Measurements from ENCODE around the gene PGP.
A peak's percentile ranks its signal among the peaks of the same experiment; 100 is the strongest.
"Not testable (repeated sequence)": the region's sequence is repeated elsewhere in the genome, so short reads cannot be mapped to it uniquely, and the experiment has no call there.

PGP gene, protein sequence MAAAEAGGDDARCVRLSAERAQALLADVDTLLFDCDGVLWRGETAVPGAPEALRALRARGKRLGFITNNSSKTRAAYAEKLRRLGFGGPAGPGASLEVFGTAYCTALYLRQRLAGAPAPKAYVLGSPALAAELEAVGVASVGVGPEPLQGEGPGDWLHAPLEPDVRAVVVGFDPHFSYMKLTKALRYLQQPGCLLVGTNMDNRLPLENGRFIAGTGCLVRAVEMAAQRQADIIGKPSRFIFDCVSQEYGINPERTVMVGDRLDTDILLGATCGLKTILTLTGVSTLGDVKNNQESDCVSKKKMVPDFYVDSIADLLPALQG

DNA sequence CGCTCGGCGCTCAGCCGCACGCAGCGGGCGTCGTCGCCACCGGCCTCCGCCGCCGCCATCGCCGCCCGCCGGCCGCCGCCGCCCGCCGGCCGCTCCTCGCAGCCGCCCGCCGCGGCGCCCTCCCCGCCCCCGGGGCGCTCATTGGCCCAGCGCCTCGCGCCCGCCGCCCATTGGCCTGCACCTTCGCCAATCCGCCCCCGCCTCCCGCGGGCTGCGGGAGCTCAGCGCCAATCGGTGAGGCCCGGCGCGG lies at the start of gene PGP:
TSS of gene PGP (minus strand) at position 122 of the 250 bp plus-strand sequence. CDS start at position 59, 63 bp downstream.
- no peaks in the 10 kb centered on the region for H3K9me3 ChIP-seq (ENCODE audit: control insufficient read depth, insufficient read depth, low read length)
- 0 out of 2 replicates have a peak, but pooled peaks cover 2% of the 10 kb centered on the region for H3K36me3 ChIP-seq (ENCODE audit: insufficient read depth, low read length)
- H3K9ac ChIP-seq (ENCODE audit: low read depth, low read length), result peak within 1 kb of the TSS; percentile 95
- peaks cover 11% of the 10 kb centered on the region; the same call in 1 of the 2 replicates for H3K4me1 ChIP-seq (ENCODE audit: insufficient read depth, low read length)

DNA sequence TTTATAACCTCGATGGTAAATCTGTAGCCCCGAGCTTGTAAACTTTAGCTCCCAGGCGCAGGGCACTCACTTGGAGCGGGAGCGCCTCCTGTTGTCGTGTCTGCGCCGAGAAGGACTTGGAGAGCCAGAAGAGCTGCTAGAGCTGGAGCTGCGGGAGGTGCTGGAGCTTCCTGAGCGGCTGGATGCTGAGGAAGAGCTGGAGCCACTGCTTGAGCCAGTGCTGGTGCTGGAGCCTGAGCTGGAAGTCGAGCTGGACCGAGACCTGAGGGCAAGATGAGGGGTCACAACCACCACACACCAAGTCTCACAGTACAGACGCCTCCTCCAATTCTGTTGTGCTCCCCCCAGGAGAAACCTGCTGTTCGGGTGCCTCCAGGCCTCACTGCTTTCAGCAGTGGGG lies 48.4 kb upstream of the PGP start:
- peaks cover 50% of the 10 kb centered on the region for H3K36me3 ChIP-seq (ENCODE audit: insufficient read depth, low read length)
- not testable (repeated sequence) for H3K9ac ChIP-seq (ENCODE audit: low read depth, low read length); H3K4me1 ChIP-seq (ENCODE audit: insufficient read depth, low read length); H3K9me3 ChIP-seq (ENCODE audit: control insufficient read depth, insufficient read depth, low read length)

DNA sequence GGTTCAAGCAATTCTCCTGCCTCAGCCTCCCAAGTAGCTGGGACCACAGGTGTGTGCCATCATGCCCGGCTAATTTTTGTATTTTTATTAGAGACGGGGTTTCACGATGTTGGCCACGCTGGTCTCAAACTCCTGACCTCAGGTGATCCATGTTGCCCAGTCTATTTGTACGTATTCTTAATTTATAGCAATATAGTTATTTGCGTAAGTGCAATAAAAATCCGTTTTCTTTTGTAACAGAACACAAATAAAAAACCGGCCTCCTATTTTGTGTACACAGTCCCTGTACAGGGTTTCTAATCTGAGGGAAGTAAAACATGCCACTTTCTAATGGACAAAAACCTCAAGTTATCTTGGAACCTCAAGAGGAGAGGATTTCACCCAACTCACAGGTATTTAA lies 45.6 kb upstream of the PGP start:
- Histone ChIP-seq H3K9me3 (ENCODE audit: control insufficient read depth, insufficient read depth, low read length) (no peaks in the 10 kb centered on the region), H3K36me3 (ENCODE audit: insufficient read depth, low read length) (peaks cover 71% of the 10 kb centered on the region), H3K4me1 (ENCODE audit: insufficient read depth, low read length) (no peaks in the 10 kb centered on the region), H3K9ac (ENCODE audit: low read depth, low read length) (no peak overlapping the region)

DNA sequence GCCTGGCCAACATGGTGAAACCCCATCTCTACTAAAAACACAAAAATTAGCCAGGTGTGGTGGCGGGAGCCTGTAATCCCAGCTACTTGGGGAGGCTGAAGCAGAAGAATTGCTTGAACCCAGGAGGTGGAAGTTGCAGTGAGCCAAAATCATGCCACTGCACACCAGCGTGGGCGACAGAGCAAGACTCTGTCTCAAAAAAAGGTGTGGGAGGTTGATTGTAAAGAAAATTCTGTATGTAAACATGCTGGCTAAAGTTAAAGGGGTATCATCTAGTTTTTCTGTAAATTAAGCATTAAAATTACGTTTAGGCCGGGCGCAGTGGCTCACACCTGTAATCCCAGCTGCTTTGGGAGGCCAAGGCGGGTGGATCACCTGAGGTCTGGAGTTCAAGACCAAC lies 43.9 kb upstream of the PGP start:
- H3K36me3 ChIP-seq (ENCODE audit: insufficient read depth, low read length), result peaks cover 69% of the 10 kb centered on the region
- not testable (repeated sequence) for H3K9me3 ChIP-seq (ENCODE audit: control insufficient read depth, insufficient read depth, low read length); H3K9ac ChIP-seq (ENCODE audit: low read depth, low read length); H3K4me1 ChIP-seq (ENCODE audit: insufficient read depth, low read length)

DNA sequence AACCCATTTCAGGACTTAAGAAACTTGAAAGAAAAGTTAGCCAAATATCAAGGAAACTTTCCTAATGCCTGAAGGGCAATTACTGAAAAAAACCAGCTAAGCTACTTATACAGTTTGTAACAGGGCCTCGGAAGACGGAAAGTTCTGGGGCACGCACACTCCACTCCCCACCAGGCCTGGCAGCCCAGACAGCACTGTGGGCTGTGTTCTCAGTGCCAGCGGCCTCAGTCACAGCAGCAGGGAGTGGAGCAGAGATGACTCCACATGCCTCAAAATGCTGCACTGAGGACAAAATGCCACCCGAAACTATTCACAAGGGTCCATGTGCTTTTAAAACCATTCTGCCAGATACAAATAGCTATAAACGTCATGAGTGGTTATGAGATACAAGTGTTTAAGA lies 43.1 kb upstream of the PGP start:
- no peak overlapping the region for H3K9ac ChIP-seq (ENCODE audit: low read depth, low read length)
- H3K4me1 ChIP-seq (ENCODE audit: insufficient read depth, low read length), result no peaks in the 10 kb centered on the region
- H3K36me3 ChIP-seq (ENCODE audit: insufficient read depth, low read length), result peaks cover 61% of the 10 kb centered on the region
- no peaks in the 10 kb centered on the region for H3K9me3 ChIP-seq (ENCODE audit: control insufficient read depth, insufficient read depth, low read length)

DNA sequence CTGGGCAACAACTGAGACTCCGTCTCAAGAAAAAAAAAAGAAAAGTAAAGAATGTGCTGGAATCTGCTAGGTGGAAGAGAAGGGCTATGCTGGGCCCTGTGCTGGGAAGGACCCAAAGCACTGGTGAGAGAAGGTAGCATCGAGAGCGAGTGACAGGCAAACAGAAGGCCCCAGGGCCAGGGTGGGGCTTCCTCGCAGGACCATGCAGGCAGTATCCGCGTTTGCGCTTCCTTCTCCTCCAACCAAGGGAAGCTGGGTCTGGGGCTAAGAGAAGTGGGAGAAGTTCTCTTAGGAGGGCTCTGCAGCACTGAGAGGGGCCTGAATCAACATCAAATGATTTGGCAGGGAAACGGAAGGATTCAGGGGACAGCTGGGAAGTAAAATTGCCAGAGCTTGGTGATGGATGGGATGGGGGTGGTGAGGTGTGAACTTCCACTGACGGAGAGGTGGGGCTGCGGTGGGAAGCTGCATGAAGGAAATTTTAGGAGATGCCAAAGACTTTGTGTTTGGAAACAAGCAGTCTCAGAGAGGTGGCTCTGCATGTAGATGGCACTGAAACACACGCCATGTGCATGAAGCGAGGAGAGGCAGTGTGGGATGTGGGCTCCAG lies 42.0 kb upstream of the PGP start:
- peaks cover 50% of the 10 kb centered on the region for H3K36me3 ChIP-seq (ENCODE audit: insufficient read depth, low read length)
- no peak overlapping the region for H3K9ac ChIP-seq (ENCODE audit: low read depth, low read length)
- H3K9me3 ChIP-seq (ENCODE audit: control insufficient read depth, insufficient read depth, low read length), result no peaks in the 10 kb centered on the region
- H3K4me1 ChIP-seq (ENCODE audit: insufficient read depth, low read length), result peaks cover 3% of the 10 kb centered on the region; the same call in 1 of the 2 replicates

DNA sequence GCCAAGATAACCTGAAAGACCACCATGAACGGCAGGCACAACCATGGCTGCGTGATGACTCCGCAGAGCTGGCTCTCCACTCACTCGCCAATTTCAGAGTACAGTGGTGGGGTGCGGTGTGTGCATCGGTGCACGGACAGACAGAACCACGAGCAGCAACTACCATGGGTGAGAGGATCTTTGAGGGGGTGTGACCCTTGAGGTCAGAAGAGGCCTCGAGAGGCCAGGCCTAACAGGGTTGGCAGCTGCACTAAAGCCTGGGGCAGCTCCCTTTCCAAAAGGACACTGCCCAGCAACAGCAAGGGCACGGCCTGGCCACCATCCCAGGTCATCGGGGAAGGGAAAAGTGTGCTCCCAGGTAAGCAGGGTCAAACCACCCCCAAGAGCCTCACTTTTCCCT lies 38.7 kb upstream of the PGP start:
- H3K36me3 ChIP-seq (ENCODE audit: insufficient read depth, low read length), result peaks cover 29% of the 10 kb centered on the region
- no peak overlapping the region for H3K9ac ChIP-seq (ENCODE audit: low read depth, low read length)

DNA sequence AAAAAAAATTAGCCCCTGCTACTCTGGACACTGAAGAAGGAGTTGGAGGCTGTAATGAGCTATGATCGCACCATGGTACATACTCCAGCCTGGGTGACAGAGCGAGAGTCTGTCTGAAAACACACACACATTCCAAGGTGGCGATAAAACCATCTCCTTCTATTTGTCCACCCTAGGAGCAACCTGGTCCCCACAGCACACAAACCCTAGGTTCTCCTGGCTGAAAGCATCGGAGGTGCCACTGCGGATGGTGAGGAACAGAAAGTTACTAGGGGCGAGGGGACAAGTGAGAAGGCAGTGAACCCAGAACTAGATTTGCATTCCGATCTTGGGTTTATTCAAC lies 38.1 kb upstream of the PGP start:
- peaks cover 26% of the 10 kb centered on the region for H3K36me3 ChIP-seq (ENCODE audit: insufficient read depth, low read length)
- peaks cover 3% of the 10 kb centered on the region; the same call in 1 of the 2 replicates for H3K4me1 ChIP-seq (ENCODE audit: insufficient read depth, low read length)
- H3K9me3 ChIP-seq (ENCODE audit: control insufficient read depth, insufficient read depth, low read length), result no peaks in the 10 kb centered on the region
- H3K9ac ChIP-seq (ENCODE audit: low read depth, low read length), result no peak overlapping the region

More for the DNA sequence above, 38.7 kb upstream of the PGP start:
- no peaks in the 10 kb centered on the region for H3K9me3 ChIP-seq (ENCODE audit: control insufficient read depth, insufficient read depth, low read length)
- peaks cover 3% of the 10 kb centered on the region; the same call in 1 of the 2 replicates for H3K4me1 ChIP-seq (ENCODE audit: insufficient read depth, low read length)

DNA sequence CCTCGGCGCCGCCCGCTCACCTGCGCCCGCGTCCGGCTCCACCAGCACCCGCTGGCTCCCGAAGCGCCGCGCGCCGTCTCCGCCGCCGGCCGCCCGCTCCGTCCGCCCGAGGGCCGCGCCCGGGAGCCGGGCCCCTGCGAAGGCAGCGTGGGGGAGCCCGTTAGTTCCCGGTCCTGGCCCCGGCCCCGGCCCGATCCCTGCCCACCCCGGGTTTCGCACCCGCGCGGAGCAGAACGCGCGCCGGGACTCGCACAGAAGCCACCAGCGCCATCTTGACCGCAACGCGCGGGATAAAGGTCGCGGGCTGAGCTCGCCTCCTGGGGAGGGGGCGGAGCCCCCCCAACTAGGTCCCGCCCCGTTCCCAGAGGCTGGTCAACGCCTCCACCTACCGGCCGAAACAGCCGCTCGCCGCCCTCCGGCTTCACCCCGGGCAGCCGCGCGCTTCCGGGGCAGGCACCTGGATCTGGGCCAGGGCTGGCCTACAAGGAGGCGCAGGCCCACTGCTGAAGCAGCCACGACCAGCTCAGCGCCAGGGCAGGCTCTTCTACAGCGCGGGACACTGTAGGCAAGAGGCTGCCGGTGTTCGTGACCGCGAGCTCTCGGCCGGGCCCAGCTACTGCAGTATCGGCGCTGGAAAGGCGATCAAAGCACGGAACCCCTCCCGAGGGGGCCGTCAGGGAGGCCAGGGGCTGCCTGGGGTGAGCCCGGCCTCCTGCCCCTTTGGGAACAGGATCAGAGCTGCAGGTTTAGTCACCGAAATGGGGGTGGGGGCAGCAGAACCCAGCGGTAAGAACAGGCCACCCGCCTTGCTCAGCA lies 36.9 kb upstream of the PGP start, which contains the start of gene ECI1:
TSS of gene ECI1 (minus strand) at position 292 of the 816 bp plus-strand sequence. CDS start at position 271, 21 bp downstream.
- Histone ChIP-seq H3K36me3 (ENCODE audit: insufficient read depth, low read length) (peaks cover 18% of the 10 kb centered on the region), H3K9ac (ENCODE audit: low read depth, low read length) (peak within 1 kb of the TSS; percentile 89), H3K9me3 (ENCODE audit: control insufficient read depth, insufficient read depth, low read length) (no peaks in the 10 kb centered on the region), H3K4me1 (ENCODE audit: insufficient read depth, low read length) (peaks cover 3% of the 10 kb centered on the region; the same call in 1 of the 2 replicates)

DNA sequence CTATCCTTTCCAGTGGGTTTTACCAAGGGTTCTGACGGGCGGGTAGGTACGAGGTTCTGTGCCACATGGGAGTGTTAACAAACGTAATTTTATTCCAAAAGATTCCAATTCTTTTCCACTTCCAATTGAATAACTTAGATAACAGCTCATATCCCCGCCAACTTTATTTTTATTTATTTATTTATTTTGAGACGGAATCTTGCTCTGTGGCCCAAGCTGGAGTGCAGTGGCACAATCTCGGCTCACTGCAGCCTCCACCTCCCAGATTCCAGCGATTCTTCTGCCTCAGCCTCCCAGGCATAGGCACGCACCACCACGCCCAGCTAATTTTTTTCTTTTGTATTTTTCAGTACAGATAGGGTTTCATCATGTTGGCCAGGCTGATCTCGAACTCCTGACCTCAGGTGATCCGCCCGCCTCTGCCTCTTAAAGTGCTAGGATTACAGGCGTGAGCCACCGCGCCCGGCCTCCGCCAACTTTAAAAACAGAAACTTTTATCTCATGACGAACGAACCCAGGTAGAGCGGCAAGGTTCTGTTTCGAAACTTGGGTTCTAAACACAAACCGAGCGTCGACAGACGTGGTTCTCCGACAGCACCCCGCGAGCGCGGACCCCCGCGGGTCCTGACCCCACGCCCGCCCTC lies 36.1 kb upstream of the PGP start:
- Histone ChIP-seq H3K9ac (ENCODE audit: low read depth, low read length) (peak overlapping the region; percentile 89), H3K9me3 (ENCODE audit: control insufficient read depth, insufficient read depth, low read length) (no peaks in the 10 kb centered on the region), H3K4me1 (ENCODE audit: insufficient read depth, low read length) (peaks cover 3% of the 10 kb centered on the region; the same call in 1 of the 2 replicates), H3K36me3 (ENCODE audit: insufficient read depth, low read length) (peaks cover 18% of the 10 kb centered on the region)

DNA sequence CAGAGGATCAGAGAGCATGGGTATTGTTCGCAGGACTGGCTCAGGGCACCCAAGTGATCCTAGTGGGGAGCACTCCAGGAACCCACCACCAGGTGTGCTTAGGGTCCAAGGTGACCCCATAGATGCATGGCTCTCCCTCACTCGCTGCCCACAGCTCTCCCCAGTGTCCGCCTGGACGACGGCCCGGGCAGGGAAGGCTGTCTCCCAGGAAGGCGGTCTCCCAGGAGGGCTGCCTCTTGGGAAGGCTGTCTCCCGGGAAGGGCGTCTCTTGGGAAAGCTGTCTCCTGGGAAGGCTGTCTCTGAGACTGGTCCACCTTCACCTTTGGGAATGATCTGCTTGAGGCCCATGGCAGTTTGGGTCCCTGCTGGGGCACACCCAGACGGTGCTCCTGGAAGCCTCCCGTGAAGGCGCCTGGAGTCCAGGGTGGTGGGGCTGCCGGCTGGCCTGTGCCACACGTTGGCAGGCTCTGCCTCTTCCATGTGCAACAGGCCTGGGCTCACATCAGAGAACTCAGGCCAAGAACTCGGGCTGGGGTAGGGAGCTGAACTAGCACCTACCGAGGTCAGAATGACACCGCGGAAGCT lies 31.8 kb upstream of the PGP start:
- Histone ChIP-seq H3K36me3 (ENCODE audit: insufficient read depth, low read length) (peaks cover 15% of the 10 kb centered on the region; the same call in 1 of the 2 replicates), H3K9me3 (ENCODE audit: control insufficient read depth, insufficient read depth, low read length) (no peaks in the 10 kb centered on the region), H3K9ac (ENCODE audit: low read depth, low read length) (no peak overlapping the region), H3K4me1 (ENCODE audit: insufficient read depth, low read length) (no peaks in the 10 kb centered on the region; the same call in 1 of the 2 replicates)

DNA sequence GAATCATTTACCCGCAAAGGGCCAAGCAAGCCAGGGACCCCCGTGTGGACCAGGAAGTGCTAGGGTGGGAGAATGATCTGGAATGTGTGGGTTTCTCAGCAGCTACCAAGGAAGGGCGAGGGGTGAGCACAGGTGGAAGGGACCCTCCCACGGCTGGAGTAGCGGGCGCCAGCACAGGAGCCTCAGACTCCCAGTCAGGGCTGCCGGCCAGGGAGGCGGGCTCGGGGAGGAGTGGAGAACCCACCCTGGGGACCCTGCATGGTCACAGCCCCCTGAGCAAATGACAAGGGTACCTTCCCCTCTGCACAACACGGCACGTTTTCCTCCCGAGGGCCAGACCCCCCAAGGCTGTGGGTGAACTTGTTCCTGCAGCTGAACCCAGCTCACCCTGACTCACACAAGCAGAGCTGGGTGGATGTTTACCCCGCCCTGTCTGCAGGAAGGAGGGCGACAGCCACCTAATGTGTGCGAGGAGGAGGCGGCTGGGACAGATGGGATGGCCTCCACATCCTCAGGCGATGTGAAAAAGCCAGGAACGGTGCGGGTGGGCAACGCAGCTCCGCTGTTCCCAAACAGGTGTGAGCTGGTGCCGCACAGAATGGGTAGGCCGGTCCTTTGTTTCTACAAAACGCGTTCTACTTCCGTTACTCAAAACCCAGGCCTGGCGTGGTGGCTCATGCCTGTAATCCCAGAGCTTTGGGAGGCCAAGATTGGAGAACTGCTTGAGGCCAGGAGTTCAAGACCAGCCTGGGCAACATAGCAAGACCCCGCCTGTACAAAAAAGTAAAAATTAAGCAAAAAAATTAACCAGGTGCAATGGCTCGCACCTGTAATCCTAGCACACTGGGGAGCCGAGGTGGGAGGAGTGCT lies 30.5 kb upstream of the PGP start:
- Histone ChIP-seq H3K9me3 (ENCODE audit: control insufficient read depth, insufficient read depth, low read length) (no peaks in the 10 kb centered on the region), H3K36me3 (ENCODE audit: insufficient read depth, low read length) (peaks cover 15% of the 10 kb centered on the region; the same call in 1 of the 2 replicates), H3K4me1 (ENCODE audit: insufficient read depth, low read length) (no peaks in the 10 kb centered on the region; the same call in 1 of the 2 replicates)

DNA sequence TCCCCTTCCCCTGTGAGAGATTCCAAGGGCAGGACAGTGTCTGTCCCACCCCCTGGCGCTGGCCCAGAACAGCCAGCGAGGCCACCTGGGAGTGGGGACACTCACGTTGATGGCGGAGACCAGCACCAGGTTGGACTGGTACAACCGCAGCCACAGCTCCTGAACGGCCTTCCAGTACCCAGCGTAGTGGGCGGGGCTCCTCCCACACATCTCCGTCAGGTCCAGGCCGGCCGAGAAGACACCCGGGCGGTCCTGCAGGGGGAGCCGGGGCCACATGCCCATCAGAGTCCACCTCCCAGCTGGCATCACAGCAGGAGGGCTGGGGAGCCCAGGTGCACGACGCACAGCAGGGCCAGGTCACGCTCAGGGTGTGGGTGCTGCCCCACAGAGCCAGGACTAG lies 29.7 kb upstream of the PGP start:
- no peaks in the 10 kb centered on the region for H3K4me1 ChIP-seq (ENCODE audit: insufficient read depth, low read length)
- no peaks in the 10 kb centered on the region for H3K9me3 ChIP-seq (ENCODE audit: control insufficient read depth, insufficient read depth, low read length)
- H3K9ac ChIP-seq (ENCODE audit: low read depth, low read length), result no peak overlapping the region
- peaks cover 15% of the 10 kb centered on the region; the same call in 1 of the 2 replicates for H3K36me3 ChIP-seq (ENCODE audit: insufficient read depth, low read length)

More for the DNA sequence above, 30.5 kb upstream of the PGP start:
- H3K9ac ChIP-seq (ENCODE audit: low read depth, low read length), result no peak overlapping the region
